ENCODE measurements around the gene FEZF2. TPM values are rescaled to one million over a fixed set of nuclear protein-coding genes. Genes with fewer than 3 reads are reported as not detected.

Gene FEZF2
- polyA plus RNA-seq, 2 of the 4 experiments (the other 2 are of a cell fraction), result not detected

DNA sequence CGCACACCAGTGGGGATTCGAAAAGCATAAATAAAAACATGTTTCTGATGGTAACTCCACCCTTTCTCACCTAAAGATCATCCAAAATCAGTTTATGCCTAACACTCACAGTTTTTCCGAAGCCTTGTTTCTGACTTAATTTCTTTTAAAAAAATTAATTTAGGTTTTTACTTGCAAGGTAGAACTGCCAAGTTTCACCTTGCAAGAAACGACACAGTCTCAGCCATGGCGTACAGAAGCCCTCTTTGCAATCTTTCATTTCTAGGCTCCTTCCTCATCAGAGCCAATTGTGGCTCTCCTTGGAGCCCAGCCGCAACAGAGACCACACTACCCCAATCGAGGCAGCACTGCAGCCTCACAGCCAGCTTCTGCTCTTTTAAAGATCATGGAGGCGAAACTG, 31.0 kb upstream of the FEZF2 start:
- H3K4me1 ChIP-seq, result no peaks in the 10 kb centered on the region
- POLR2A ChIA-PET, result no interaction called here
- FAIRE-seq (no peak), DNase-seq (ENCODE audit: low read depth in 1 of 2, low spot score in 1 of 2) (no peak), ATAC-seq (no peak)
- H3K4me3 ChIP-seq, result no peak overlapping the region
- TF ChIP-seq, protein P1, sequence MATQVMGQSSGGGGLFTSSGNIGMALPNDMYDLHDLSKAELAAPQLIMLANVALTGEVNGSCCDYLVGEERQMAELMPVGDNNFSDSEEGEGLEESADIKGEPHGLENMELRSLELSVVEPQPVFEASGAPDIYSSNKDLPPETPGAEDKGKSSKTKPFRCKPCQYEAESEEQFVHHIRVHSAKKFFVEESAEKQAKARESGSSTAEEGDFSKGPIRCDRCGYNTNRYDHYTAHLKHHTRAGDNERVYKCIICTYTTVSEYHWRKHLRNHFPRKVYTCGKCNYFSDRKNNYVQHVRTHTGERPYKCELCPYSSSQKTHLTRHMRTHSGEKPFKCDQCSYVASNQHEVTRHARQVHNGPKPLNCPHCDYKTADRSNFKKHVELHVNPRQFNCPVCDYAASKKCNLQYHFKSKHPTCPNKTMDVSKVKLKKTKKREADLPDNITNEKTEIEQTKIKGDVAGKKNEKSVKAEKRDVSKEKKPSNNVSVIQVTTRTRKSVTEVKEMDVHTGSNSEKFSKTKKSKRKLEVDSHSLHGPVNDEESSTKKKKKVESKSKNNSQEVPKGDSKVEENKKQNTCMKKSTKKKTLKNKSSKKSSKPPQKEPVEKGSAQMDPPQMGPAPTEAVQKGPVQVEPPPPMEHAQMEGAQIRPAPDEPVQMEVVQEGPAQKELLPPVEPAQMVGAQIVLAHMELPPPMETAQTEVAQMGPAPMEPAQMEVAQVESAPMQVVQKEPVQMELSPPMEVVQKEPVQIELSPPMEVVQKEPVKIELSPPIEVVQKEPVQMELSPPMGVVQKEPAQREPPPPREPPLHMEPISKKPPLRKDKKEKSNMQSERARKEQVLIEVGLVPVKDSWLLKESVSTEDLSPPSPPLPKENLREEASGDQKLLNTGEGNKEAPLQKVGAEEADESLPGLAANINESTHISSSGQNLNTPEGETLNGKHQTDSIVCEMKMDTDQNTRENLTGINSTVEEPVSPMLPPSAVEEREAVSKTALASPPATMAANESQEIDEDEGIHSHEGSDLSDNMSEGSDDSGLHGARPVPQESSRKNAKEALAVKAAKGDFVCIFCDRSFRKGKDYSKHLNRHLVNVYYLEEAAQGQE (IDR thresholded peaks at IDR 0.05), result no peak
- no peak for TF ChIP-seq HOXB13 (CRISPR knock-in tag; IDR thresholded peaks at IDR 0.05; ENCODE audit: low read depth)
- no peak for TF ChIP-seq TFCP2L1 (CRISPR knock-in tag; IDR thresholded peaks at IDR 0.05)
- no peak for TF ChIP-seq MAFK (IDR thresholded peaks at IDR 0.05; ENCODE audit: partially characterized antibody)
- TF ChIP-seq KDM1A (IDR thresholded peaks at IDR 0.05; ENCODE audit: low read depth), result no peak
- no peak for TF ChIP-seq NR3C1 (IDR thresholded peaks at IDR 0.05)
- TF ChIP-seq CEBPB (IDR thresholded peaks at IDR 0.05), result no peak
- no peak for TF ChIP-seq HEYL (CRISPR knock-in tag; IDR thresholded peaks at IDR 0.05)
- TF ChIP-seq MYC (IDR thresholded peaks at IDR 0.05; ENCODE audit: borderline replicate concordance, low read length), result no peak
- TF ChIP-seq CHD4 (IDR thresholded peaks at IDR 0.05; ENCODE audit: borderline replicate concordance), result no peak
- TF ChIP-seq JUNB (IDR thresholded peaks at IDR 0.05), result no peak
- no peak for TF ChIP-seq ZSCAN20 (CRISPR knock-in tag; IDR thresholded peaks at IDR 0.05)
- TF ChIP-seq, protein P2, sequence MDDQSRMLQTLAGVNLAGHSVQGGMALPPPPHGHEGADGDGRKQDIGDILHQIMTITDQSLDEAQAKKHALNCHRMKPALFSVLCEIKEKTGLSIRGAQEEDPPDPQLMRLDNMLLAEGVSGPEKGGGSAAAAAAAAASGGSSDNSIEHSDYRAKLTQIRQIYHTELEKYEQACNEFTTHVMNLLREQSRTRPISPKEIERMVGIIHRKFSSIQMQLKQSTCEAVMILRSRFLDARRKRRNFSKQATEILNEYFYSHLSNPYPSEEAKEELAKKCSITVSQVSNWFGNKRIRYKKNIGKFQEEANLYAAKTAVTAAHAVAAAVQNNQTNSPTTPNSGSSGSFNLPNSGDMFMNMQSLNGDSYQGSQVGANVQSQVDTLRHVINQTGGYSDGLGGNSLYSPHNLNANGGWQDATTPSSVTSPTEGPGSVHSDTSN (IDR thresholded peaks at IDR 0.05), result no peak
- TF ChIP-seq GATA3 (IDR thresholded peaks at IDR 0.05; ENCODE audit: borderline replicate concordance), result no peak
- no peak for TF ChIP-seq KDM5A (IDR thresholded peaks at IDR 0.05)
- no peak for TF ChIP-seq ZNF302 (CRISPR knock-in tag; IDR thresholded peaks at IDR 0.05)
- TF ChIP-seq, protein P3, sequence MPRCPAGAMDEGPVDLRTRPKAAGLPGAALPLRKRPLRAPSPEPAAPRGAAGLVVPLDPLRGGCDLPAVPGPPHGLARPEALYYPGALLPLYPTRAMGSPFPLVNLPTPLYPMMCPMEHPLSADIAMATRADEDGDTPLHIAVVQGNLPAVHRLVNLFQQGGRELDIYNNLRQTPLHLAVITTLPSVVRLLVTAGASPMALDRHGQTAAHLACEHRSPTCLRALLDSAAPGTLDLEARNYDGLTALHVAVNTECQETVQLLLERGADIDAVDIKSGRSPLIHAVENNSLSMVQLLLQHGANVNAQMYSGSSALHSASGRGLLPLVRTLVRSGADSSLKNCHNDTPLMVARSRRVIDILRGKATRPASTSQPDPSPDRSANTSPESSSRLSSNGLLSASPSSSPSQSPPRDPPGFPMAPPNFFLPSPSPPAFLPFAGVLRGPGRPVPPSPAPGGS (IDR thresholded peaks at IDR 0.05), result no peak
- H3K4me2 ChIP-seq, result no peak overlapping the region
- CTCF ChIA-PET, result no interaction called here
- WGBS (ENCODE audit: missing lambda C conversion rate), result 31% methylated on average over 8 of the region's 8 CpGs
- H3K27ac ChIP-seq, result no peak overlapping the region
- H3K9me3 ChIP-seq, result no peaks in the 10 kb centered on the region

DNA sequence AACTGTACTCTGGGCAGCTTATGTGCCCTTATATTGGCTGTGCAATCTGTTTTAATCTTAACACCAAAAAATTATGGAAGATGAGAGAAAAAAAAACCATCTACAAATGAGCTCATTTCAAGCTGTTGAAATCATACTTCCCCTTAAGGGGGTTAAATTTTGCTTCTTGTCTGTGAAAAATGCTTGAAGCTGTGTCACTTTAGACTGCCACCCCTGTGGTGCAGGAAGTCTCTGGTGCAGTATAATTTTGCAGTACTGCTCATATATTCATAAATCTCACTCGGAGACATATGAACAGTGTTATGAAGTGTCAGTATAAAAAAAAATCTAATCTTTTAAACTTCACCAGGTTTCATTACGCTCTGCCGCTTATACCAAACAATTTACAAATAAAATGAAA, 30.4 kb upstream of the FEZF2 start:
- no peak overlapping the region for H3K27ac ChIP-seq
- CTCF ChIA-PET, result no interaction called here
- H3K9me3 ChIP-seq, result no peaks in the 10 kb centered on the region
- no peaks in the 10 kb centered on the region for H3K4me1 ChIP-seq
- FAIRE-seq, result no peak
- no peak for DNase-seq (ENCODE audit: low read depth in 1 of 2, low spot score in 1 of 2)
- POLR2A ChIA-PET, result no interaction called here
- no peak for ATAC-seq
- WGBS (ENCODE audit: missing lambda C conversion rate), result 56% methylated on average over 3 of the region's 3 CpGs
- TF ChIP-seq CEBPB (IDR thresholded peaks at IDR 0.05), result no peak
- no peak for TF ChIP-seq RARB (CRISPR knock-in tag; IDR thresholded peaks at IDR 0.05)
- no peak for TF ChIP-seq SMC3 (IDR thresholded peaks at IDR 0.05)
- no peak for TF ChIP-seq GATA3 (IDR thresholded peaks at IDR 0.05; ENCODE audit: borderline replicate concordance)
- TF ChIP-seq NR3C1 (IDR thresholded peaks at IDR 0.05), result no peak
- TF ChIP-seq MAFK (IDR thresholded peaks at IDR 0.05; ENCODE audit: partially characterized antibody), result no peak
- no peak for TF ChIP-seq CHD2 (IDR thresholded peaks at IDR 0.05; ENCODE audit: low read length, partially characterized antibody)
- TF ChIP-seq MAZ (IDR thresholded peaks at IDR 0.05; ENCODE audit: borderline replicate concordance, low read depth, low read length), result no peak
- TF ChIP-seq, protein P4, sequence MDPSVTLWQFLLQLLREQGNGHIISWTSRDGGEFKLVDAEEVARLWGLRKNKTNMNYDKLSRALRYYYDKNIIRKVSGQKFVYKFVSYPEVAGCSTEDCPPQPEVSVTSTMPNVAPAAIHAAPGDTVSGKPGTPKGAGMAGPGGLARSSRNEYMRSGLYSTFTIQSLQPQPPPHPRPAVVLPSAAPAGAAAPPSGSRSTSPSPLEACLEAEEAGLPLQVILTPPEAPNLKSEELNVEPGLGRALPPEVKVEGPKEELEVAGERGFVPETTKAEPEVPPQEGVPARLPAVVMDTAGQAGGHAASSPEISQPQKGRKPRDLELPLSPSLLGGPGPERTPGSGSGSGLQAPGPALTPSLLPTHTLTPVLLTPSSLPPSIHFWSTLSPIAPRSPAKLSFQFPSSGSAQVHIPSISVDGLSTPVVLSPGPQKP (IDR thresholded peaks at IDR 0.05; ENCODE audit: low read depth, low read length), result no peak
- TF ChIP-seq ZNF302 (CRISPR knock-in tag; IDR thresholded peaks at IDR 0.05), result no peak
- no peak for TF ChIP-seq NPAS2 (CRISPR knock-in tag; IDR thresholded peaks at IDR 0.05; ENCODE audit: borderline replicate concordance)
- TF ChIP-seq, protein P5, sequence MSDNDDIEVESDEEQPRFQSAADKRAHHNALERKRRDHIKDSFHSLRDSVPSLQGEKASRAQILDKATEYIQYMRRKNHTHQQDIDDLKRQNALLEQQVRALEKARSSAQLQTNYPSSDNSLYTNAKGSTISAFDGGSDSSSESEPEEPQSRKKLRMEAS (IDR thresholded peaks at IDR 0.05), result no peak
- TF ChIP-seq HOXB5 (CRISPR knock-in tag; IDR thresholded peaks at IDR 0.05), result no peak
- TF ChIP-seq KDM5A (IDR thresholded peaks at IDR 0.05), result no peak
- TF ChIP-seq, protein P6, sequence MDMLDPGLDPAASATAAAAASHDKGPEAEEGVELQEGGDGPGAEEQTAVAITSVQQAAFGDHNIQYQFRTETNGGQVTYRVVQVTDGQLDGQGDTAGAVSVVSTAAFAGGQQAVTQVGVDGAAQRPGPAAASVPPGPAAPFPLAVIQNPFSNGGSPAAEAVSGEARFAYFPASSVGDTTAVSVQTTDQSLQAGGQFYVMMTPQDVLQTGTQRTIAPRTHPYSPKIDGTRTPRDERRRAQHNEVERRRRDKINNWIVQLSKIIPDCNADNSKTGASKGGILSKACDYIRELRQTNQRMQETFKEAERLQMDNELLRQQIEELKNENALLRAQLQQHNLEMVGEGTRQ (IDR thresholded peaks at IDR 0.05), result no peak
- no peak overlapping the region for H3K4me2 ChIP-seq
- H3K4me3 ChIP-seq, result no peak overlapping the region

Measured in A549 (cell line).